ENCODE data around the gene PTTG1IP2. TPM values are rescaled to one million over a fixed set of nuclear protein-coding genes. Genes with fewer than 3 reads are reported as not detected.
A peak's percentile ranks its signal among the peaks of the same experiment; 100 is the strongest.

PTTG1IP2 gene
- total and polyA plus RNA-seq, 10 of the 15 experiments (the other 5 are each of a cell fraction or from before 2014, with no cell fraction given), result not detected

- TF ChIP-seq SMAD1 (IDR thresholded peaks at IDR 0.05; ENCODE audit: low read depth, partially characterized antibody), result no peak
- TF ChIP-seq ESRRA (IDR thresholded peaks at IDR 0.05; ENCODE audit: low read length), result no peak
- peak; percentile 64 for TF ChIP-seq RAD51 (IDR thresholded peaks at IDR 0.05)
- TF ChIP-seq REST (IDR thresholded peaks at IDR 0.05; ENCODE audit: low read depth, low read length), result no peak
- TF ChIP-seq ZBTB33 (IDR thresholded peaks at IDR 0.05), result no peak
- TF ChIP-seq SMARCA5 (IDR thresholded peaks at IDR 0.05), result no peak
- TF ChIP-seq YY1 (IDR thresholded peaks at IDR 0.05; ENCODE audit: low read depth, low read length), result no peak
- no peak for TF ChIP-seq TAF1 (IDR thresholded peaks at IDR 0.05; ENCODE audit: borderline replicate concordance, low read depth, low read length)
- TF ChIP-seq STAT3 (IDR thresholded peaks at IDR 0.05; ENCODE audit: low read depth, low read length), result no peak; the same call in 1 of the 2 replicates
- no peak for TF ChIP-seq NFXL1 (IDR thresholded peaks at IDR 0.05; ENCODE audit: borderline replicate concordance)
- TF ChIP-seq ZNF207 (IDR thresholded peaks at IDR 0.05; ENCODE audit: borderline replicate concordance), result no peak
- TF ChIP-seq RUNX3 (IDR thresholded peaks at IDR 0.05; ENCODE audit: low read length), result peak; percentile 82
- no peak for TF ChIP-seq MEF2B (IDR thresholded peaks at IDR 0.05; ENCODE audit: partially characterized antibody, poor library complexity, severe bottlenecking)
- TF ChIP-seq ZNF384 (IDR thresholded peaks at IDR 0.05; ENCODE audit: borderline replicate concordance, low read depth, low read length), result no peak
- TF ChIP-seq SIX5 (IDR thresholded peaks at IDR 0.05; ENCODE audit: low read depth, low read length, severe bottlenecking), result no peak
- TF ChIP-seq ZBED1 (IDR thresholded peaks at IDR 0.05; ENCODE audit: borderline replicate concordance), result no peak
- no peak for TF ChIP-seq ZBTB4 (CRISPR knock-in tag; IDR thresholded peaks at IDR 0.05)
- peak; percentile 67 to 86; a peak in 3 of 4 replicates for TF ChIP-seq EP300 (IDR thresholded peaks at IDR 0.05; ENCODE audit: borderline replicate concordance in 1 of 2, control insufficient read depth in 1 of 2, low read depth in 2 of 2, low read length in 2 of 2)
- no peak for TF ChIP-seq PAX5 (IDR thresholded peaks at IDR 0.05; ENCODE audit: borderline replicate concordance, low read depth, low read length)
- TF ChIP-seq MLLT1 (IDR thresholded peaks at IDR 0.05), result no peak
- TF ChIP-seq FOS (IDR thresholded peaks at IDR 0.05; ENCODE audit: borderline replicate concordance, extremely low read depth, insufficient read length), result no peak
Measured at GRCh38 chr7:90424720-90425119, 44.7 kb upstream of the PTTG1IP2 start (continued).
